OCI-LY1 (cell line): Measurements from ENCODE around the gene TBXAS1.

ENCODE experiments used
- EZH2 ChIP-seq: fragments of 200-600 bp; sonication (generic), shearing (Covaris generic); IDR thresholded peaks from 2 replicates; pipeline ENCODE4 v1.8.0; 2017; ENCODE audit warnings: borderline replicate concordance, mixed run types, mild to moderate bottlenecking, antibody characterized with exemption, low read length, moderate library complexity, mixed read lengths
- TF ChIP-seq, protein P1 (sequence below): fragments of 200-600 bp; sonication (generic), shearing (Covaris generic); IDR thresholded peaks from 2 replicates; pipeline ENCODE4 v1.5.1; 2017; ENCODE audit warnings: mild to moderate bottlenecking, antibody characterized with exemption, low read length, moderate library complexity, mixed read lengths

DNA sequence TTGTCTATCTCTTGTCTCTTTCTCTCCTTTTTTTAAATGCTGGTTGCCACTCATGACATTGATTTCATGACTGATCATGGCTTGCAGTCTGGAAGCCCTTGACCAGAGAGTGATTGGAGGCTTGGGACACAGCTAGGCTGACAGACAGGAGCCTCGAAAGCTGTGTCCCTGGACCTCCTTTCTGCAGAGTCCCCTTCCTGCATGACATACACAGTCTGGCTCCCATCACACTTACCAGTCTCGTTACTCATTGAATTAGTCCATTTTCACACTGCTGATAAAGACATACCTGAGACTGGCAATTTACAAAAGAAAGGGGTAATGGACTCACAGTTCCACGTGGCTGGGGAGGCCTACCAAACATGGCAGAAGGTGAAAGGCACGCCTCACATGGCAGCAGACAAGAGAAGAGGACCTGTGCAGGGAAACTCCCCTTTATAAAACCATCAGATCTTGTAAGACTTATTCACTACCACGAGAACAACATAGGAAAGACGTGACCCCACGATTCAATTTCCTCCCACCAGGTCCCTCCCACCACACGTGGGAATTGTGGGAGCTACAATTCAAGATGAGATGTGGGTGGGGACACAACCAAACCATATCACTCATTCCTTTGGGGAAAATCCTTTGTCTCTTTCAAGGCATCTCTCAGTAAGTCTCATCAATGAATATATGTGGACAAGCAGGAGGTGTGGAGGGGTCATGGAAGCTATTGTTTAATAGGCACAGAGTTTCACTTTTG, 102.3 kb downstream of the TBXAS1 start:
- TF ChIP-seq, protein P1, sequence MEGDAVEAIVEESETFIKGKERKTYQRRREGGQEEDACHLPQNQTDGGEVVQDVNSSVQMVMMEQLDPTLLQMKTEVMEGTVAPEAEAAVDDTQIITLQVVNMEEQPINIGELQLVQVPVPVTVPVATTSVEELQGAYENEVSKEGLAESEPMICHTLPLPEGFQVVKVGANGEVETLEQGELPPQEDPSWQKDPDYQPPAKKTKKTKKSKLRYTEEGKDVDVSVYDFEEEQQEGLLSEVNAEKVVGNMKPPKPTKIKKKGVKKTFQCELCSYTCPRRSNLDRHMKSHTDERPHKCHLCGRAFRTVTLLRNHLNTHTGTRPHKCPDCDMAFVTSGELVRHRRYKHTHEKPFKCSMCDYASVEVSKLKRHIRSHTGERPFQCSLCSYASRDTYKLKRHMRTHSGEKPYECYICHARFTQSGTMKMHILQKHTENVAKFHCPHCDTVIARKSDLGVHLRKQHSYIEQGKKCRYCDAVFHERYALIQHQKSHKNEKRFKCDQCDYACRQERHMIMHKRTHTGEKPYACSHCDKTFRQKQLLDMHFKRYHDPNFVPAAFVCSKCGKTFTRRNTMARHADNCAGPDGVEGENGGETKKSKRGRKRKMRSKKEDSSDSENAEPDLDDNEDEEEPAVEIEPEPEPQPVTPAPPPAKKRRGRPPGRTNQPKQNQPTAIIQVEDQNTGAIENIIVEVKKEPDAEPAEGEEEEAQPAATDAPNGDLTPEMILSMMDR, result no peak
- no peak for TF ChIP-seq EZH2
